ENCODE results near the gene MMP24.

- TF ChIP-seq CTCF (IDR thresholded peaks at IDR 0.05) = no peak
- TF ChIP-seq POLR2A (IDR thresholded peaks at IDR 0.05) = no peak
These were observed 9.9 kb upstream of the MMP24 start for GRCh38 chr20:35216541-35216940.

All from uterus (tissue), 2 donors.